ENCODE data around the gene WTIP. TPM values are rescaled to one million over a fixed set of nuclear protein-coding genes. Genes with fewer than 3 reads are reported as not detected.
"Not testable (repeated sequence)": the region's sequence is repeated elsewhere in the genome, so short reads cannot be mapped to it uniquely, and the experiment has no call there.

WTIP gene
- 0.31 TPM for total RNA-seq

DNA sequence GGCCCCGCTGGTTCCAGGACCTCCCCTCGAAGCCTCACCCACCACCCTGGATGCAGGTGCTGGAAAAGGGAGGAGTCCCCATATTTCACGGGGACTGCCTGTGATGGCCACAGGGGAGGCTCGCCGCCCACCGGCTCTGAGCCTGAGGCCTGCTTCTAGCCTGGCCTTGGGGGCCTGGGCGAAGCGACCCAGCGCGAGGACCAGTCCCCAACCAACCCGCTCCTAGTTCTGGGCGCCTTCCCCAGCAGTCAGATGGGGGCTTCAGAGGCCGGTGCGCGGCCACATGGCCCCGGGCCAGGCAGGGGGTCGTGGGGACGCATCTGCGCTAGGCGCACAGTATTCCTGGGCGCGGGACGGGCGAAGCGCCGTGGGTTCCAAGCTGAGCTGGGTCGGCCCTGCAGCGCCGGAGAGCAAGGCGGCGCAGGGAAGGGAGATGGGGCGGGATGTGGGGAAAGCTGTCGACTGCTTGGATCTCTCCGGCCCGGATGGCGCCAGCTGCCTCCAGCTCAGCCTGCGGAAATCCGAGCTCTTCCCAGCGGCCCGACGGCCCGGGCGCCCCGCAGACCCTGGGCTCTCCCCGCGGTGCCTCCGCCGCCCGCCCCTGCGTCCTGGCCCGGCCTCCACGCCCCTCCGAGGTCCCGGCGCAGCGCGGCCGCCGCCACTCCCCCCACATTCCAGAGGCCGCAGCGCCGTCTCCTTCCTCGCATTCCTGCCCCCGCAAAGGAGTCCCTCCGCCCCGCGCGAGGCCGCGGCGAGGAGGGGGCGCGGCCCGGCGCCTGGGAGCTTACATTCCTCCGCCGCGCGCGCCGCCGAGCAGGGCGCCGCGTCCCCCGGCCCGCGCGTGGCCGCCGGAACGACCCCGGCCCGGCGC is at the start of gene WTIP:
TSS of gene WTIP (plus strand) at position 788 of the 871 bp plus-strand sequence. CDS start 217 bp downstream, outside the sequence.
- no peak within 1 kb of the TSS for H3K4me3 ChIP-seq (ENCODE audit: low read length)
- peaks cover 25% of the 10 kb centered on the region for H3K27me3 ChIP-seq (ENCODE audit: insufficient read depth, low read length)
- H3K4me1 ChIP-seq (ENCODE audit: insufficient read depth, low read length): peaks cover 4% of the 10 kb centered on the region
- H3K9me3 ChIP-seq (ENCODE audit: low read depth, low read length): no peaks in the 10 kb centered on the region

DNA sequence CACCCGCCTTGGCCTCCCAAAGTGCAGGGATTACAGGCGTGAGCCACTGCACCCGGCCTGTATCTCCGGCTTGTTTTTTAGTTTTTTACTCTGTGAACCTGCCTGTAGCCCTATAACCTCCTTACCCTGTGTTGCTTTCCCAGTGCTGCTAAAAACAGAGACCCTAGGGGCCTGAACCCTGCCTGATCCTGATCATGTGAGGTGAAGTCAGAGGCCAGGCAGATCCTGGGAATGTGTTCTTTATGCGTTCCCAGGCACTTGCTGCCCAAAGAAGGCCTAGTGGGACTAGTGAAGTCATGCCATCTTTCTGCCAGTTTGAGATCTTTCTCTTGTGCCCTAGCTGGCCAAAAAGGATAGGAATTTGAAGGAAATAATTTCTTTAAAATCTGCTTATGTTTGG is 48.8 kb upstream of the WTIP start:
- H3K9me3 ChIP-seq (ENCODE audit: low read depth, low read length): no peaks in the 10 kb centered on the region
- peaks cover 19% of the 10 kb centered on the region for H3K4me1 ChIP-seq (ENCODE audit: insufficient read depth, low read length)
- no peaks in the 10 kb centered on the region for H3K27me3 ChIP-seq (ENCODE audit: insufficient read depth, low read length)
- no peak overlapping the region for H3K4me3 ChIP-seq (ENCODE audit: low read length)

DNA sequence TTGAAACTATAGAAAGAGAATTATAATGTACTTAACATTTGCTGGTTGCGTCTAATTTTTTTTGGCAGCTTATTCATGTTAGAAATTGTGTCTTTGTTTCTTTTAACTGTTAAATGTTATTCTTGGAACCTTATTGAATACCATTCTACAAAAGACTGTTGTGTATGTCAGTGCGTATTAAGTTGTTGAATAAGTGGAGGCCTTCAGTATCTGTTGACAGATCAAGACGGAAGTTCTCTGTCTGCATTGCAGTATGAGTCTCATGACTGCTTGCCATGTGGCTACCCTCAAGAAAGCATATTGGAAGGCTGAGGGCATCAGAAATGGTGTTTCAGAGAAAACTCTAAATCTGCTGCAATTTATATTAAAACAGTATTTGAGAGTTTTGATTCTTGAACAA is 44.8 kb upstream of the WTIP start:
- no peaks in the 10 kb centered on the region for H3K4me1 ChIP-seq (ENCODE audit: insufficient read depth, low read length)
- no peak overlapping the region for H3K4me3 ChIP-seq (ENCODE audit: low read length)
- H3K9me3 ChIP-seq (ENCODE audit: low read depth, low read length): no peaks in the 10 kb centered on the region

DNA sequence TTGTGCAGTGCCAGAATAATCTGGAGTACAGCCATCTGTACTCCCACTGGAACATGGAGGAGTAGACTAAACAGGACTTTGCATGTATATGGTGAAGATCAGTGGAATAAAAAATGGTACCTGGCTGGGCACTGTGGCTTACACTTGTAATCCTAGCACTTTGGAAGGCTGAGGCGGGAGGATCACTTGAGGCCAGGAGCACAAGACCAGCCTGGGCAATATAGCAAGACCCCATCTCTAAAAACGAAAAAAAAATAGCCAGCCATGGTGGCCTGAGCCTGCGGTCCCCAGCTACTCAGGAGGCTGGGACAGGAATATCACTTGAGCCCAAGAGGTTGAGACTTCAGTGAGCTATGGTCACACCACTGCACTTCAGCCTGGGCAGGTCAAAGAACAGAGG is 33.4 kb upstream of the WTIP start:
- Histone ChIP-seq H3K9me3 (ENCODE audit: low read depth, low read length) (no peaks in the 10 kb centered on the region), H3K4me3 (ENCODE audit: low read length) (no peak overlapping the region), H3K4me1 (ENCODE audit: insufficient read depth, low read length) (no peaks in the 10 kb centered on the region), H3K27me3 (ENCODE audit: insufficient read depth, low read length) (no peaks in the 10 kb centered on the region)

More for the DNA sequence above, 44.8 kb upstream of the WTIP start:
- no peaks in the 10 kb centered on the region for H3K27me3 ChIP-seq (ENCODE audit: insufficient read depth, low read length)

DNA sequence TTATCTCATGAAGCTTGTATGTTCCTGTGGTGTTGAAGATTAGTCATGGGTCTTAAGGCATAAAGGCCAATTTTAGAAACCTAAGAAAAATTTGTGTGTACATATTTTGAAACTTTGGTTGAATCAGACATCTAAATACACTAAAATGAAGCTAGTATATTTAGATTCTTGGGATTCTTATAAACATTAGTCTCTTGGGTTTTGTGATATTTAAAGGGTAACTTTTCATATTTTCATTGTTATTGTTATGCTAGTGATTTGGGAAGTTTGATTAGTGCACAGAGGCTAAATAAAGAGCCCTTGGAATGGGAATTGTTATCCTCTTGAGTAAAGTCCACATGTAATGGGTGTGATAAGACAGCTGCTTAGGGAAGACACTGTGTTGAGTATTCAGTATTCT is 28.8 kb upstream of the WTIP start:
- H3K4me1 ChIP-seq (ENCODE audit: insufficient read depth, low read length): no peaks in the 10 kb centered on the region
- H3K9me3 ChIP-seq (ENCODE audit: low read depth, low read length): no peaks in the 10 kb centered on the region
- H3K4me3 ChIP-seq (ENCODE audit: low read length): no peak overlapping the region
- H3K27me3 ChIP-seq (ENCODE audit: insufficient read depth, low read length): no peaks in the 10 kb centered on the region

DNA sequence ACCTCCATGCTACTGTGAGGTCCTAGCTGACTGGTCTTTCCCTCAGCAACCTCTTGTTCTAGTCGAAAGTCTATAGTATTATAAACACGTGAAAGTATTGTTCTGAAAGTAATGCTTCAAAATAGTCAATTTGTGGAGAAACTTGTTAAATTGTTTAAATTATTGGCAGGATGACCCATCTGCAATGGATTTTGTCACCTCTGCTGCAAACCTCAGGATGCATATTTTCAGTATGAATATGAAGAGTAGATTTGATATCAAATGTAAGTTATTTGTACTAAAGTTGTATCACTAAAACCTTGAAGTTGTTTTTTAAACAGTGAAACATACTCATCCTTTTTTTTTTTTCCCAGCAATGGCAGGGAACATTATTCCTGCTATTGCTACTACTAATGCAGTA is 27.5 kb upstream of the WTIP start:
- H3K27me3 ChIP-seq (ENCODE audit: insufficient read depth, low read length): no peaks in the 10 kb centered on the region
- no peaks in the 10 kb centered on the region for H3K9me3 ChIP-seq (ENCODE audit: low read depth, low read length)
- H3K4me1 ChIP-seq (ENCODE audit: insufficient read depth, low read length): no peaks in the 10 kb centered on the region
- H3K4me3 ChIP-seq (ENCODE audit: low read length): no peak overlapping the region

DNA sequence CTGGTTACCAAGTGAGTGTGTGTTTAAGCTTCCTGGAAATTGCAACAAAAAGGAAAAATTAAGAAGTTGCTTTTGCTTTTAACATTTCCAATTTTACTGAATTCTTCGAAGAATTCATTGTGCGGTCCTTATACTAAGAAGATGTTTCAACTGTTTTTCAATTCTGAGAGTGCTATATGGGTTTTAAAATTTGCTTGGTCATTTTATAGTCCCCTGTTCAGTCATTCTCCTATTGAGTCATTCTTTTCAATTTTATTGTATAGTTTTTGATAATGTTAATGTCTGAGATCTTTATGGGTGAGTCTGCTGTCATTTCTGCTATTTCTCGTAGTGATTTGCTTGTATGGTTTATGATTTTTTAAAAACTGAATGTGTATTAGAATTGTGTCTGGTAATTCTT is 26.9 kb upstream of the WTIP start:
- H3K4me3 ChIP-seq (ENCODE audit: low read length): no peak overlapping the region
- no peaks in the 10 kb centered on the region for H3K4me1 ChIP-seq (ENCODE audit: insufficient read depth, low read length)
- no peaks in the 10 kb centered on the region for H3K9me3 ChIP-seq (ENCODE audit: low read depth, low read length)

DNA sequence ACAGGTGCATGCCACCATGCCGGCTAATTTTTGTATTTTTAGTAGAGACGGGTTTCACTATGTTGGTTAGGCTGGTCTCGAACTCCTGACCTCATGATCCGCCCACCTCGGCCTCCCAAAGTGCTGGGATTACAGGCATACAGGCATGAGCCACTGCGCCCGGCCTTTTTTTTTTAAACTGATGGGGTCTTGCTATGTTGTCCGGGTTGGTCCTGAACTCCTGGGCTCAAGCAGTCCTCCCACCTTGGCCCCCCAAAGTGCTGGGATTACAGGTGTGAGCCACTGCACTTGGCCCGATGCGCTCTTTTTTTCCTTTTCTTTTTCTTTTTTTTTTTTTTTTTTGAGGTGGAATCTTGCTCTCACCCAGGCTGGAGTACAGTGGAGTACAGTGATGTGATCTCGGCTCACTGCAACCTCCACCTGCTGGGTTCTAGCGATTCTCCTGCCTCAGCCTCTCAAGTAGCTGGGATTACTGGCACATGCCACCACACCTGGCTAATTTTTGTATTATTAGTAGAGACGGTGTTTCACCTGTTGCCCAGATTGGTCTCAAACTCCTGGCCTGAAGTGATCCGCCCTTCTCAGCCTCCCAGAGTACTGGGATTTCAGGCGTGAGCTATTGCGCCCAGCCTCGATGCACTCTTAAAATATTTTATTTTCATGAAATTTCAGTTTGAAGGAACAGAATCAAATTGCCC is 25.6 kb upstream of the WTIP start:
- H3K27me3 ChIP-seq (ENCODE audit: insufficient read depth, low read length); H3K4me1 ChIP-seq (ENCODE audit: insufficient read depth, low read length); H3K9me3 ChIP-seq (ENCODE audit: low read depth, low read length); H3K4me3 ChIP-seq (ENCODE audit: low read length): not testable (repeated sequence)

More for the DNA sequence above, 26.9 kb upstream of the WTIP start:
- H3K27me3 ChIP-seq (ENCODE audit: insufficient read depth, low read length): no peaks in the 10 kb centered on the region

DNA sequence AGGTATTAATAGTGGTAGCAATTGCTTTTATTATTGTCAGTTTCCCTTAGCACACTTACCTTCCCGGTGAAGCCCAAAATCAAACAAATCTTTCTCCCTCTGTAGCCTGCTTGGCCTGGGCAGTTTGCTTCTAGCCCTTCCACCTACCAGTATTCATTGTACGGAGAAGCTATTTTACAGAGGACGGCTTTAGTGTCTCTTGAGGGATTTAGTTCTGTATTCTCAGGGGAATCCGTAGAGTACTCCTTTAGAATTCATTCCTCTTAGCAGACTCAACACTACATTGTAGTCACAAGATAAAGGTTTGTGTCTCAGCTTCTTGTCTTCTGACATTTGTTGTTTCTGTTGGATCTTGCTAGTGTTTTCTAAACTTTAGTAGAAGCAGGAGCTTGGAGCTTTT is 24.1 kb upstream of the WTIP start:
- Histone ChIP-seq H3K9me3 (ENCODE audit: low read depth, low read length) (no peaks in the 10 kb centered on the region), H3K4me1 (ENCODE audit: insufficient read depth, low read length) (no peaks in the 10 kb centered on the region), H3K4me3 (ENCODE audit: low read length) (no peak overlapping the region), H3K27me3 (ENCODE audit: insufficient read depth, low read length) (no peaks in the 10 kb centered on the region)

DNA sequence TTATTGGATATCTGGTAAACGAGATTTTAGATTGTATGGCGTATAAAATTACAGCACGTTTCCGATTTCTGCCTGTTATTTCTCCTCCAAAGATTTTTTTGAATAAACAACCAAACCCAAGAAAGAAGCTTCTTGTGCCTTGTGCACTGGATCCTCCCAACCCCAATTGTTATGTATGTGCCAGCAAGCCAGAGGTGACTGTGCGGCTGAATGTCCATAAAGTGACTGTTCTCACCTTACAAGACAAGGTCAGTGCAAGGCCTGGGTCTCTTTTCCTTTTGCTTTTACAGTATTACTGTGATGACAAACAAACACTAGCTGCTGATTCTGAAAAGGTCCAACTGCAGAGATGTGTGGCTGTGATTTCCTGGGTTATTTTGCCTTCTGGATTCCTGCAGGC is 22.9 kb upstream of the WTIP start:
- Histone ChIP-seq H3K4me3 (ENCODE audit: low read length) (no peak overlapping the region), H3K4me1 (ENCODE audit: insufficient read depth, low read length) (no peaks in the 10 kb centered on the region), H3K27me3 (ENCODE audit: insufficient read depth, low read length) (no peaks in the 10 kb centered on the region), H3K9me3 (ENCODE audit: low read depth, low read length) (no peaks in the 10 kb centered on the region)

DNA sequence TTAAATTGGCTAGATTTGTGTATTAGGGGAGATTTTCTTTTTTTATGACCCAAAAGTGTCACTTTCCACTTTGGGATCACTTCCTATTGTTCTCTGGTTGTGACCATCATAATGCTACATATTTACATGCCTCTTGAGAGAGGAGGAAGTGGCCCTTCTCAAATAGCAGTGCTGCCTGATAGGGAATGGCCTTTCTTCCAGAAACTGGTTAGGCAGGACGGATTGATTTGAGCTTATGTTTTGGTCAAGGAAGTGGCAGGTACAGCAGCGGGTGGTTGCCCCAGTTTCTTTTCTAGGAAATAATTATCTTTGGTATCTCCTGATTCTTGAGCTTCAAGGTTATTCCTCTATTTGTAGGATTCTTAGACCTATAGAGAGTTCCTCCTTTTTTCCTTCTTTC is 21.9 kb upstream of the WTIP start:
- no peak overlapping the region for H3K4me3 ChIP-seq (ENCODE audit: low read length)
- no peaks in the 10 kb centered on the region for H3K9me3 ChIP-seq (ENCODE audit: low read depth, low read length)
- no peaks in the 10 kb centered on the region for H3K27me3 ChIP-seq (ENCODE audit: insufficient read depth, low read length)
- no peaks in the 10 kb centered on the region for H3K4me1 ChIP-seq (ENCODE audit: insufficient read depth, low read length)

DNA sequence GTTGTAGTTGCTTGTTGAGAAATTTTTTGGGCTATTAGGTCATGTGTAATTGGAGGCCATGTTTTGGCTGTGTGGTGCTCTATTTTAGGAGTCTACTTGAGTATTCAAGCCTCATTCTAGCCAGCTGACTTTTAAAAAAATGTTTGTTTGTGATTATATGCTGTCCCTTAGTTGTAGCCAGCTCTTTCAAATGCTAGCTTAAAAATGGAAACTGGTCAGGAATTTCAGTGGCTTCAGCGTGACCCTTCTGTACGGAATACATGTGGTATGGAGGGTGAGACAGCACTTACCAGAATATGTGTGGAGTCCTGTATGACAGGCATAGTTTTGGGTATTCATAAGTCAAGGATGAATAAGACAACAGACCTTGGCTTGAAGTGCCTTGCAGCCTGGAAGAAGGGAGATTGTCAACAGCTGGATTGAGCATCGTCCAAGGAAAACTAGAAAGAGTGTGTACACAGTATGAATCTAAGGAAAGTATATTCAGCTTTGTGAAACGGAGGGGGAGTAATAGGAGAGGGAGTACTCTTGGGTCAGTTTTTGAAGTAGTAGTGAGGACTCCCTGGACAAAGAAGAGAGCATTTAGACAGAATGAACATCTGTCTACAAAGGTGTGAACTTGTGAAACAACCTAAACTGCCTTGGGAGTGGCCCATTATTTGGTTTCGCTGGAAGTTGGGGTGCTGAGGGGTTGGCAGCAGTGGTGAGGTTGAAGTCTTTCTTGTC is 20.0 kb upstream of the WTIP start:
- H3K27me3 ChIP-seq (ENCODE audit: insufficient read depth, low read length): no peaks in the 10 kb centered on the region
- H3K4me3 ChIP-seq (ENCODE audit: low read length): no peak overlapping the region
- no peaks in the 10 kb centered on the region for H3K9me3 ChIP-seq (ENCODE audit: low read depth, low read length)
- no peaks in the 10 kb centered on the region for H3K4me1 ChIP-seq (ENCODE audit: insufficient read depth, low read length)

DNA sequence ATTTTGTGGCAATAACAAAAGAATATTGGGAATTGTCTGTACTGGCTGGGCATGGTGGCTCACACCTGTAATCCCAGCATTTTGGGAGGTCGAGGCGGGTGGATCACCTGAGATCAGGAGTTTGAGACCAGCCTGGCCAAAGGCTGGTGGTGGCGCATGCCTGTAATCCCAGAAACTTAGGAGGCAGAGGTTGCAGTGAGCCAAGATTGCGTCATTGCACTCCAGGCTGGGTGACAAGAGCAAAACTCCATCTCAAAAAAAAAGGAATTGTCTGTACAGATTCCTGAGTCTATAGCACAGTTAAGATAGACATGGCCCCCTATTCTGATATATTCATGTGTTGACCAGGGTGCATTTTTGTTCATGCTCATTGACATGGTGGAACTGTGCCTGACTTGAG is 16.8 kb upstream of the WTIP start:
- H3K27me3 ChIP-seq (ENCODE audit: insufficient read depth, low read length); H3K9me3 ChIP-seq (ENCODE audit: low read depth, low read length): not testable (repeated sequence)

DNA sequence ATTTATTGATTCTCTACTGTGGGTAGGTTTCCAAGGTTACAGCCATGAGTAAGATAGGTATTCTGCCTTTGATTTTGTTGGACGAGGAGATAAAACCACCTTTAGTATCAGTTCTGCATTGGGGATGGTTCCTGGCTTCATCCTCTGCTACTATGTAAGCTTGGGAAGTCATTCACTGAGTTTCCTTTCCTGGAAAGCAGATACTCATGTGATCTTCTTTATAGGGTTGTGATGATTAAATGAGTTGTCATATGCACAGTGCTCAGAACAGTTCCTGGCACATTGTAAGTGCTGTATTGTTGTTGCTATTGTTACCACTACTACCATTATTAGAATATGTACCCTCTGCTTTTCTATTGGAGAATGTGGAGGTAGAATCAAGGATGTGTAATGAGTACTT is 13.1 kb upstream of the WTIP start:
- Histone ChIP-seq H3K27me3 (ENCODE audit: insufficient read depth, low read length) (no peaks in the 10 kb centered on the region), H3K4me3 (ENCODE audit: low read length) (no peak overlapping the region), H3K9me3 (ENCODE audit: low read depth, low read length) (no peaks in the 10 kb centered on the region), H3K4me1 (ENCODE audit: insufficient read depth, low read length) (no peaks in the 10 kb centered on the region)

More for the DNA sequence above, 16.8 kb upstream of the WTIP start:
- H3K4me1 ChIP-seq (ENCODE audit: insufficient read depth, low read length); H3K4me3 ChIP-seq (ENCODE audit: low read length): not testable (repeated sequence)

DNA sequence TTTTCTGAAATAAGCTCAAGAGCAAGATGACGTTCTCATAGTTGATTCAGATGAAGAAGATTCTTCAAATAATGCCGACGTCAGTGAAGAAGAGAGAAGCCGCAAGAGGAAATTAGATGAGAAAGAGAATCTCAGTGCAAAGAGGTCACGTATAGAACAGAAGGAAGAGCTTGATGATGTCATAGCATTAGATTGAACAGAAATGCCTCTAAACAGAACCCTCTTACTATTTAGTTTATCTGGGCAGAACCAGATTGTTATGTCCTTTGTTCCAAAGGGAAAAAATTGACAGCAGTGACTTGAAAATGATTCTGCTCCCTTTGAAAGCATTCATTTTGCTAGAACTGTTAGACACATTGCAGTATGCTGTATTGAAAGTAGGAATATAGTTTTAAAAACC is 12.5 kb upstream of the WTIP start:
- H3K27me3 ChIP-seq (ENCODE audit: insufficient read depth, low read length); H3K4me1 ChIP-seq (ENCODE audit: insufficient read depth, low read length); H3K9me3 ChIP-seq (ENCODE audit: low read depth, low read length): not testable (repeated sequence)

More for the DNA sequence above, 12.5 kb upstream of the WTIP start:
- not testable (repeated sequence) for H3K4me3 ChIP-seq (ENCODE audit: low read length)

All from mononuclear cell (primary cell).